GM19240 (cell line): Measurements from ENCODE around the gene POLR2E.

Experiments
- DNase-seq: peaks from one replicate; pipeline ENCODE4 v3.0.0; 2011; ENCODE audit warnings: low spot score; ENCODE audit not compliant: insufficient read length

The POLR2E gene

DNA sequence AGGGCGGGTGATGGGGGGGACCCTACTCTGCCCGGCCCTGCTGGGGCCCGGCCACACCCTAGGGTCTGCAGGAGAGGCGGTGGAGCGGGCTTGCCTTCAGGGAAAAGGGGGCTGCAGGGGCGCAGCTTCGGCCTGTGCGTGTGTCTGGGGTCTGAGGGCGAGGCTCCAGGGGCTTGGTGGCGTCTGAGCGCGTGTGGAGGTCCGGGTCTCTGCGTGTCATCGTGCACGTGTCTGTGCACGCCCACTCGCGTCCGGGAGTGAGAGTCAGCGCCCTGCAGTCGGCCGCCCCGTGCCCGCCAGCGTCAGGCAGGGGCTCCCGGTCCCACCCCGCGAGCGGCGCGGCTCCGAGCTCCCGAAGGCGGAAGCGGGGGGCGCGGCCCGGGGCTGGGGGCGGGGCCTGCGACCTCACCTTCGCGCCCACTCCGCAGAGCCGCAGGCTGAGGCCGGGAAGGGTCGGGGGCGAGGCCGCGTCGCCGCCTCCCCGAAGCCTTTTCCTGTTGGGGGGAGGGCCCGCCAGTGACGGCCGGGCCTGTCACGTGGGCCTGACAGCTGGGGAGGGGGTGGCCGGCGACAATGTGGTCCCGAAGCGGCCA, 28.3 kb downstream of the POLR2E start, which contains the start of gene ARHGAP45:
TSS of gene ARHGAP45 (plus strand) at position 420 of the 593 bp plus-strand sequence. CDS start 239 bp downstream, outside the sequence.
- peak; percentile 81 for DNase-seq

DNA sequence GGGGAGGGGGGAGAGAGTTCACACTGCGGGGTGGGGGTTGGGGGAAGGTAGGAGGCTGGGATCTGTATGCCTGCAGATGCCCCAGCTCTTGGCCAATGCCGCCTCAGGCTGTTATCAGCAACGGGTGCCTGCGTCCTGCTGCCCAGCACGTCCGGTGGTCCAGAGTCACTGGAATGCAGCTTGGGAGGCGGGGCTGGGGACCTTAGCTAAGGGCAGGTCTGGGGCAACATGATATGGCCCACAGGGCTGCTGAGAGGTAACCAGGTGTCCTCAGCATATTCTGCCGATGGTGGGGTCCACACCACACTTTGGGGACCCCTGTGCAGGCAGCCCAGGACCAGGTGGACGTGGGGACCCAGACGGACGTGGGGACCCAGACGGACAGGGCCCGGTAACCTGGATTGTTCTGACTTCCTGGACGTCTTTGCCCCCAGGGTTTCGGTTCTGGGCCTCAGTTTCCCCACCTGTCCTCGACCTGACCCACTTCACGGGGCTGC, 28.9 kb downstream of the POLR2E start:
- DNase-seq: no peak

DNA sequence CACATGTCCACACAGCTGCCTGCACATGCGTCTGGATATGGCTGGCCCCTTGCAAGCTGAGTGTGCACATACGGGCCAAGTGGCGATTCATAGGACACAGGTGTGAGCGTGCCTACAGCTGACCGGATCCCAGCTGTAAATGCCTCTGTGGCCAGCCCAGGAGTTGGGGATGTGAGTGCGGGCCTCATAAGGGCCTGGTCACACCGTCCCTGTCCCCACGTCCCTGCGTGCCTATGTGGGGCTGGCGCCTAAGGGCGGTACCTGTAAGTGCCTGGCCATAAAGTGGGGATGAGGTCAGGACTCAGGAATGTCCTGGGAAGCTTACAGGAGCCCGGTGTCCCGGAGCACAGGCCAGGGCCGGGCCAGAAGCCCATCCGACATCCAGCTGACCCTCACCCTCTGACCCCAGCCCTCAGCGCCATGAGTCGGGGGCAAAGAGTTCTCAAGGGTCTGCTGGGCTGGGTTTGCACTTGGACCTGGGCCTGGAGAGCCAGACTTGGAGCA, 29.5 kb downstream of the POLR2E start:
- no peak for DNase-seq

DNA sequence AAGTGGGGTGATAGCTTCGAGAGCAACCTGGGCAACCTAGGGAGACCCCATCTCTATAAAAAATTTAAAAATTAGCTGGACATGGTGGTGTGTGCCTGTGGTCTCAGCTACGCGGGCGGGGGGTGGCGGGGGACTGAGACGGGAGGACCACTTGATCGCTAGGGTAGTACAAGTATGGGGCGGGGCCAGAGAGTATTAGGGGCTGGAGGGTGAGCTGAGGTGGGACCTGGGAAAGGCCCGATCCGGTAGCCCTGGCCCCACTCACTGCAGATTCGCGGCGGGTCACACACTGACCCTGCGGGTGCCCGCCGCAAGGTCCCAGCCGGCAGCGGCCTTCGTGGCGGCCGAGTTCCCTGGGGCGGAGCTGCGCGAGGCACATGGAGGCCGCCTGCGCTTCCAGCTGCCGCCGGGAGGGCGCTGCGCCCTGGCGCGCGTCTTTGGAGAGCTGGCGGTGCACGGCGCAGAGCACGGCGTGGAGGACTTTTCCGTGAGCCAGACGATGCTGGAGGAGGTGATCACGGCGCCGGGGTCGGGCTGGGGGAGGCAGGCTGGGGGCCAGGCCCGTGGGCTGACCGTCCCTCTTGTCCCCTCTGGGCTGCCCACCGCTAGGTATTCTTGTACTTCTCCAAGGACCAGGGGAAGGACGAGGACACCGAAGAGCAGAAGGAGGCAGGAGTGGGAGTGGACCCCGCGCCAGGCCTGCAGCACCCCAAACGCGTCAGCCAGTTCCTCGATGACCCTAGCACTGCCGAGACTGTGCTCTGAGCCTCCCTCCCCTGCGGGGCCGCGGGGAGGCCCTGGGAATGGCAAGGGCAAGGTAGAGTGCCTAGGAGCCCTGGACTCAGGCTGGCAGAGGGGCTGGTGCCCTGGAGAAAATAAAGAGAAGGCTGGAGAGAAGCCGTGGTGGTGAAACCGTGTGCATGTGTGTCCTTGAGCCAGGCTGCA, 30.2 kb downstream of the POLR2E start:
- peak; percentile 61 for DNase-seq

DNA sequence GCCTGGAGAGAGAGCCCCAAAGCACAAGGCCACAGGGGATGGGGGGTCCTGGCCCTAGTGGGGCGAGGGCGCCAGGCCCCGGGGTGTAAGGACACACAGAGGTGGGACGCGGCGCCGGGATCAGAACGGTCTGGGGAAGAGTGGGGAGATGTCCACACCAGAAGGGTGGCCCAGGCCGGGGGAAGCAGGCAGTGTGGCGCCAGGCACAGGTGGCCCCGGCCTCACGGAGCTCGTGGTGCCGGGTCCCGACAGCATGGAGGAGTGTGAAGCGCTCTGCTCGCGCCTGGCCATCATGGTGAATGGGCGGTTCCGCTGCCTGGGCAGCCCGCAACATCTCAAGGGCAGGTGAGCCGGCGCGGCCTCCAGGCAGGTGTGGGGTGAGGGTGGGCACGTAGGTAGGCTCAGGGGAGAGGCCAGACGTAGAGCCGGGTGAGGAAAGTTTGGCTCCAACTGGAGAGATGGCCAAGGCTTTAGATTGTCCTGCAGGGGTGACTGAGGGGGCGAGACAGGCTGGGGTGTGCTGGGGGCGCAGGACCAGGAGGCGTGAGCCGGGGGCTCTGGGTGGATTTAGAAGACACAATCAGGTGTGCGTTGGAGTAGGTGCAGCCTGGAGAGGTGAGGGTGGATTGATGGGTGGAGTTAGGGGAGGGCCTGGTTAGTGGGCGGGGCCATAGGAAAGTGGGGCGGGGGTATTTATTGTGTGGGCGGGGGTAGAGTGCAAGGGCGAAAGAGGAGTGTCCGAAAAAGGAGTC, 31.1 kb downstream of the POLR2E start:
- no peak for DNase-seq

DNA sequence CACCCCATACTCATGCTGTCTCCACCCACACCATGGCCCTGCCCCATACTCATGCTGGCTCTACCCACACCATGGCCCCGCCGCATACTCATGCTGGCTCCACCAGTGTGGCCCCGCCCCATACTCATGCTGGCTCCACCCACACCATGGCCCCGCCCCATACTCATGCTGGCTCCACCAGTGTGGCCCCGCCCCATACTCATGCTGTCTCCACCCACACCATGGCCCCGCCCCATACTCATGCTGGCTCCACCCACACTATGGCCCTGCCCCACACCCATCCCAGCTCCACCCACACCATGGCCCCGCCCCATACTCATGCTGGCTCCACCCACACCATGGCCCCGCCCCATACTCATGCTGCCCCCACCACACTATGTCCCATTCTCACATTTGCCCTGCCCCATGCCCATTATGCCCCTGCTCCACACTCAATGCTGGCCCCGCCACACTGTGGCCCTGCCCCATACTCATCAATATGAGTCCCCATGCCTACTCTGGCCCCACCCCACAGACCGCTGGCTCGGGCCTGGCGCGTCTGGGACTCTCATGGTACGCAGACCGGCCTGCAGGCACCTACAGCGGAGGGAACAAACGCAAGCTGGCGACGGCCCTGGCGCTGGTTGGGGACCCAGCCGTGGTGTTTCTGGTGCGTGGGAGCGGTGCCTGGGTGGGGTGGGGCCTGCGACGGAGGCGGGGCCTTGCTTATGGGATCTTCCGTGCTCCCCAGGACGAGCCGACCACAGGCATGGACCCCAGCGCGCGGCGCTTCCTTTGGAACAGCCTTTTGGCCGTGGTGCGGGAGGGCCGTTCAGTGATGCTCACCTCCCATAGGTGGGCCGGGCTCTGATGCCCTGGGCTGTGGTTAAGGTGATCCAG, 31.9 kb downstream of the POLR2E start:
- DNase-seq: no peak

DNA sequence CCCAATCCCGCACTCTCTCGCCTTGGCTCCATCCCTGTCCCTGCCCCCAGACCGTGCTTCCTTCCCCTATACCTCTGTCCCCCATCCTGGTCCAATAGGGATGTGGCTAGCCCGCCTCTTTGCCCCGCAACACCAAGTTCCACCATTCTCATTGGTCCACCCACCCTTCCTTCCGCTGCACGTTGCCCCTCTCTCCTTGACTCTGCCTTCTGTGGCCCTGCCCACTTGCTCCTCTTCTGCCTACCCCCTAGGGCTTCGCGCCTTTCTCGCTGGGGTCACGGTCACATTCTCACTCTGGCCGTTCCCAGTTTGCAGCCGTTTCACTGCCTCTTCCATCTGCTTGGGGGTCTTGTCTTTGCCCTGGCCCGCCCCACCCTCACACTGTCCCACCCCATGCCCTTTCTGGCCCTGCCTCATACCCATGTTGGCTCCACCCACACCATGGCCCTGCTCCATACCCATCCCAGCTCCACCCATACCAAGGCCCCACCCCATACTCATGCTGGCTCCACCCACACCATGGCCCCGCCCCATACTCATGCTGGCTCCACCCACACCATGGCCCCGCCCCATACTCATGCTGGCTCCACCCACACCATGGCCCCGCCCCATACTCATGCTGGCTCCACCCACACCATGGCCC, 32.7 kb downstream of the POLR2E start:
- DNase-seq: no peak

DNA sequence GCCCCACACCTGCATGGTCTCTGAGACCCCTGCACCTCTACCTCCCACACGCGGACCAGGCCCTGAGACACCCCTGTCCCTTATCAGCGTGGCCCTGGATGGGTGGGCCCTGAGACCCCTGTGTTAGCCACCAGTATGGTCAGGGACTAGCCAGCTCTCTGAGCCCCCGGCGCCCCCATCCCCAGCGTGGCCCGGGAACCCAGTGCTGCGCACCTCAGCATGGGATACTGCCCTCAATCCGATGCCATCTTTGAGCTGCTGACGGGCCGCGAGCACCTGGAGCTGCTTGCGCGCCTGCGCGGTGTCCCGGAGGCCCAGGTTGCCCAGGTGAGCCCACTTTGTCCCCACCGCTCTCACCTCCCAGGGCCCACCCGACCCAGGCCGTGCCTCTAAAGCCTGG, 33.2 kb downstream of the POLR2E start:
- no peak for DNase-seq

DNA sequence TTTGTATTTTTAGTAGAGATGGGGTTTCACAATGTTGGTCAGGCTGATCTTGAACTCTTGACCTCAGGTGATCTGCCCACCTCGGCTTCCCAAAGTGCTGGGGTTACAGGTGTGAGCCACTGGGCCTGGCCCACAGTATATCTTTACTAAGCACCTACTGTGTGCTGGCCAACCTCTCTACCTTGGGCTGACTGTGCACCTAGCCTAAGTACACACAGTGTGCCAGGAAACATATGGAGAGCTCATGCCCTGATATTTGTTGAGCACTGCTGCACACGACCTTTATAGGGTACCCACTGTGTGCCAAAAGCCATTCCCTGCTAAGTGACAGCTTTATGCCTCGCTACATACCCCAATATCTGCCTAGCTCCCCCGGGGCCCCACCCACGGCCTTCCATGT, 34.5 kb downstream of the POLR2E start:
- no peak for DNase-seq

DNA sequence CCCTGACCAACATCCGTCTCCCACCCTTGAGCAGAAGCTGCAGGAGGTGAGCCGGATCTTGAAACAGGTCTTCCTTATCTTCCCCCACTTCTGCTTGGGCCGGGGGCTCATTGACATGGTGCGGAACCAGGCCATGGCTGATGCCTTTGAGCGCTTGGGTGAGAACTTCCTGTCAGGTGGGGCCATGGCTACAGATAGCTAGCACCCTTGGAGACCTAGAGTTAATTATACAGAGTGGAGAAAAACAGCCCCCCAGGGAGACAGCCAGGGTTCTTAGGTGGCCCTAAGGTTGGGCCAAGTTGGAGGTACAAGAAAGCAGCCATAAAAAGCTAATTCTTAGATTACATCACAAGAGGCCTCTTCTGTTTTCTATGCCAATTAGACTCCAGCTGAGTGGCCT, 37.1 kb downstream of the POLR2E start:
- no peak for DNase-seq

DNA sequence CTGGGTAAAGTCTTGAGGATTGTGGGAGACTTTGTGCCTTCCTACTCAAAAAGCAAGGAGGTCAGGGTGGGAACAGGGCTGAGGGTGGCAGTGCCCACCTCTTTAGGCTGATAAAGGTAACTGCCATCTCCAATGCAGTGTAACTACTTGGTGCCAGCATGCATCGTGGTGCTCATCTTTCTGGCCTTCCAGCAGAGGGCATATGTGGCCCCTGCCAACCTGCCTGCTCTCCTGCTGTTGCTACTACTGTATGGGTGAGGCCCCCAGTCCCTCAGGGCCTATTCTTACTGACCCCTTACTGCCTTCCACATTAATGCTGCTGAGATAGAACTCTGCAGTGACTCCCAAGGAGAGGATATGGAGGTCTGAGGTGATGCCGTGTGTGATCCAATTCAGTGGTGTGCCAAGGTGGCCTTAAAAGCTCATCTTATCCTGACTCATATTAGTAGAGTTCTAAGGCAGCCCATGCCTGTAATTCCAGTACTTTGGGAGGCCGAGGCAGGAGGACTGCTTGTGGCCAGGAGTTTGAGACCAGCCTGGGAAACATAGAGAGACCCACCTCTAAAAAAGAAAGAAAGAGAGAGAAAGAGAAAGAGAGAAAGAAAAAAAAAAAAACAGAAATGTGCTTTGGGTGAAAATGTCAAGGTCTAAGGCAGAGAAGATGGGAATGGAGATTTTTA, 37.9 kb downstream of the POLR2E start:
- no peak for DNase-seq

DNA sequence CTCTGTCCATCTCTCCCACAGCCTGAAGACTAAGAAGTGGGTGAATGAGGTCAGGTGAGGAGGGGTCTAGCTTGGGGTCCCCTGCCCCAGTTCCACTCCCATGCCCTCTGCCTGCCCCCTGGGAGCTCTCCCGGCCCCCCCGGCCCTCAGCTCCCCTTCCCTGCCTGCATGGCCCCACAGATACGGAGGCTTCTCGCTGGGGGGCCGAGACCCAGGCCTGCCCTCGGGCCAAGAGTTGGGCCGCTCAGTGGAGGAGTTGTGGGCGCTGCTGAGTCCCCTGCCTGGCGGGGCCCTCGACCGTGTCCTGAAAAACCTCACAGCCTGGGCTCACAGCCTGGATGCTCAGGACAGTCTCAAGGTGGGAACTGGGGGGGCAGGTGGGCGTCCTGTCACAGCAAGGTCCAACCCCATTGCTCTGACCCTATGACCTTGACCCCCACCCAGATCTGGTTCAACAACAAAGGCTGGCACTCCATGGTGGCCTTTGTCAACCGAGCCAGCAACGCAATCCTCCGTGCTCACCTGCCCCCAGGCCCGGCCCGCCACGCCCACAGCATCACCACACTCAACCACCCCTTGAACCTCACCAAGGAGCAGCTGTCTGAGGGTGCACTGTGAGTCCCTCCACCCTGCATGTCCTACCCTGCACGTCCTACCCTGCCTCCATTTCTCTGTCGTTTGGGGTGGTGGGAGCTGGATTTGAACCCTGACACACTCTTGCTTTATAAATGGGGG, 39.1 kb downstream of the POLR2E start:
- DNase-seq: no peak

DNA sequence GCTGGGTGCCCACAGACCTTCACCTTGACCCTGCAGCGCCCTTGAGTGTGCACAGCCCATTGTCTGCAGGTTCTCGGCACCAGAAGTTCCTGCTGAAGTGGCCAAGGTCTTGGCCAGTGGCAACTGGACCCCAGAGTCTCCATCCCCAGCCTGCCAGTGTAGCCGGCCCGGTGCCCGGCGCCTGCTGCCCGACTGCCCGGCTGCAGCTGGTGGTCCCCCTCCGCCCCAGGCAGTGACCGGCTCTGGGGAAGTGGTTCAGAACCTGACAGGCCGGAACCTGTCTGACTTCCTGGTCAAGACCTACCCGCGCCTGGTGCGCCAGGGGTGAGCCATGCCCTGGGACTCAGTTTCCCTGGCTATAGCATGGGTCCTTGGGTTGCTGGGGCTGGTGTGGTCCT, 40.1 kb downstream of the POLR2E start:
- DNase-seq: no peak

DNA sequence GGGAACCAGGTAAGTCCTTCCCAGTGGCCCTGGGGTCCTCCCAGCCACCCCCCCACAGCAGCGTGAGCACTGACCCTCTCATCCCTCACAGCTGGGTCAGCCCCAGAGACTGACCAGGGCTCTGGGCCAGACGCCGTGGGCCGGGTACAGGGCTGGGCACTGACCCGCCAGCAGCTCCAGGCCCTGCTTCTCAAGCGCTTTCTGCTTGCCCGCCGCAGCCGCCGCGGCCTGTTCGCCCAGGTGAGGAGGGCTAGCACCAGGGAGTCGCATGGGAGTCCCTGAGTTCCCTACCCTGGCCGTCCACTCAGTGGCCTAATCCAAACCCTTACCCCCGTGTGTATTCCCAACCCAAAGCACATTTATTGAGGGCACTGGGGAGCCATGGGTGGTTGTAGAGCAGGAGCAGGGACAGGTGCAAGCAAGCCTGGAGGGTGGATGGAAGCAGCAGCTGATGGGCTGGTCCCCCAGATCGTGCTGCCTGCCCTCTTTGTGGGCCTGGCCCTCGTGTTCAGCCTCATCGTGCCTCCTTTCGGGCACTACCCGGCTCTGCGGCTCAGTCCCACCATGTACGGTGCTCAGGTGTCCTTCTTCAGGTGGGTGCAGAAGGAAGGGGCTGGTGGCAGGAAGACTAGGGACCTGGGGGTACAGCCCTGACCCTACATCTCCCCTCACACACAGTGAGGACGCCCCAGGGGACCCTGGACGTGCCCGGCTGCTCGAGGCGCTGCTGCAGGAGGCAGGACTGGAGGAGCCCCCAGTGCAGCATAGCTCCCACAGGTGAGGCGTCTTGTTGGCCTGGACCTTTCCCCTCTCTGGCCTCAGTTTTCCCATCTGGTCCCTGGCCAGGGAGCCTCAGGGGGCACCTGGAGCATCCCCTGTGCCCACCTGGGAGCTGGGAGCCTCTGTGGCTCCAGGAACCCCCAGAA, 40.8 kb downstream of the POLR2E start:
- no peak for DNase-seq

DNA sequence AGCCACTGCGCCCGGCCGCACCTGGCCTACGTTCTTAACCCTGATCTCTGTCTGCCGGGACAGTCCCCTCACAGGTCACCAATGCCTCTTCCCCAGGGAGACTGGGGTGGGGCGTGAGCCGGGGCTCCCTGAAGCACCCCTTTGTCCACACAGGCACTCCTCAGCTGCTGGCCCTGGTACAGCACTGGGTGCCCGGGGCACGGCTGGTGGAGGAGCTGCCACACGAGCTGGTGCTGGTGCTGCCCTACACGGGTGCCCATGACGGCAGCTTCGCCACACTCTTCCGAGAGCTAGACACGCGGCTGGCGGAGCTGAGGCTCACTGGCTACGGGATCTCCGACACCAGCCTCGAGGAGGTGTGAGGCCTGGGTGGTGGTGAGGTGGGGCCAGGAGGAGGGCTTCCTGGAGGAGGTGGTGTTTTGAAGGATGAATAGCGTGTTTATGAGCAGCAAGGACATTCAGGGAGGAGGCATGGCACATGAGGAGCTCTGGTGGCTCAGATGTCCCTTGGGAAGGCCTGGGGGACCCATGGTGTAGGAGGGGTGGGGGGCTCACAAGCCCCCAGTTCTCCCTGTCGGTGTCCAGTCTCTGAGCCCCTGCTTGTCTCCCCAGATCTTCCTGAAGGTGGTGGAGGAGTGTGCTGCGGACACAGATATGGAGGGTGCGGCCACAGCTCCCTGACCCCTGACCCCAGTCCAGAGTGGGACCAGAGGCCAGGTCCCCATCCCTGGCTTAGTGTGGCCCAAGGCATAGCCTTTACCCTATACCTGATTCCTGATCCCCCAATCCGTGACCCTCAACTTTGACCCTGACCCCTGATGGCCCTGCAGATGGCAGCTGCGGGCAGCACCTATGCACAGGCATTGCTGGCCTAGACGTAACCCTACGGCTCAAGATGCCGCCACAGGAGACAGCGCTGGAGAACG, 41.7 kb downstream of the POLR2E start:
- DNase-seq: no peak

DNA sequence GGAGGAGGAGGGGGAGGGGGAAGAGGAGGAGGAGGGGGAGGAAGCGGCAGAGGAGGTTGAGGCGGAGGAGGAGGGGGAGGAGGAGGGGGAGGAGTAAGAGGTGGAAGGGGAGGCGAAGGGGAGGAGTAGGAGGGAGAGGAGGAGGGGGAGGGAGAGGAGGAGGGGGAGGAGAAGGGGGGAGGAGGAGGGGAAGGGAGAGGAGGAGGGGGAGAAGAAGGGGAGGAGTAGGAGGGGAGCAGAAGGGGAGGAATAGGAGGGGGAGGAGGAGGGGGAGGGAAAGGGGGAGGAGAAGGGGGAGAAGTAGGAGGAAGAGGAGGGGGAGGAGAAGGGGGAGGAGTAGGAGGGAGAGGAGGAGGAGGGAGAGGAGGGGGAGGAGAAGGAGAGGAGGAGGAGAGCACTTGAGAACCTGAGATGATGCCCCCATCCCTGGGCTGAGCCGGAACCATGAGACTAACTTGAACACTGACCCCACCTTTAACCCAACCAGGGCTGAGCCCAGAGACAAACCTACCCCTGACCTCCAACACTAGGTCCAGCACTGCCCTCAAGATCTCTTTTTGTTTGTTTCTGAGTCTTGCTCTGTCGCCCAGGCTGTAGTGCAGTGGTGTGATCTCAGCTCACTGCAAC, 42.7 kb downstream of the POLR2E start:
- DNase-seq: no peak
